BLaER1 treated with 17β-estradiol and CSF1 and Interleukin-3, amounts not matched to agents 10 nM and 100 nM (cell line): ENCODE data around the gene MAP3K14.

ENCODE experiments used
- H3K27ac ChIP-seq, 11 experiments: shearing (Covaris generic); formaldehyde crosslinking; 2 replicates each; pipeline ENCODE4 v1.8.1; 2022
- H3K27me3 ChIP-seq, 11 experiments: shearing (Covaris generic); formaldehyde crosslinking; 2 replicates each; pipeline ENCODE4 v1.8.1; 2022
- H3K36me3 ChIP-seq, 11 experiments: shearing (Covaris generic); formaldehyde crosslinking; 2 replicates each; pipeline ENCODE4 v1.8.1; 2022
- H3K4me1 ChIP-seq, 10 experiments: shearing (Covaris generic); formaldehyde crosslinking; 2 replicates each; pipeline ENCODE4 v1.8.1; 2022
- H3K4me2 ChIP-seq, 11 experiments: shearing (Covaris generic); formaldehyde crosslinking; 2 replicates each; pipeline ENCODE4 v1.8.1; 2022
- H3K4me3 ChIP-seq, 10 experiments: shearing (Covaris generic); formaldehyde crosslinking; 2 replicates each; pipeline ENCODE4 v1.8.1; 2022
- H3K9ac ChIP-seq, 11 experiments: shearing (Covaris generic); formaldehyde crosslinking; 2 replicates each; pipeline ENCODE4 v1.8.1; 2022
- H3K9me3 ChIP-seq, 11 experiments: shearing (Covaris generic); formaldehyde crosslinking; replicated peaks in 1 of 11; 2 replicates each; pipeline ENCODE4 v1.8.1; 2022
- H4K20me1 ChIP-seq, 11 experiments: shearing (Covaris generic); formaldehyde crosslinking; 2 replicates each; pipeline ENCODE4 v1.8.1; 2022
- Cebpa-rat ChIP-seq, 11 experiments: shearing (Covaris generic); IDR thresholded peaks; 2 replicates each; pipeline ENCODE4 v1.8.1; 2022

Gene MAP3K14

GRCh38 chr17:45314741-45315647 lies 1.8 kb downstream of the MAP3K14 start:
- peaks cover 66 to 85% (median 73%) of the 10 kb centered on the region in 10 experiments for H3K4me1 ChIP-seq
- no peaks in the 10 kb centered on the region for H3K9me3 ChIP-seq
- TF ChIP-seq Cebpa-rat (IDR thresholded peaks at IDR 0.05) = no peak
- no peaks in the 10 kb centered on the region for H3K27me3 ChIP-seq
- H3K27ac ChIP-seq = peak overlapping the region; percentile 87 to 95 (median 93); a peak in 21 of 22 replicates
- peak overlapping the region; percentile 73 to 87 (median 80) for H3K4me3 ChIP-seq
- H3K4me2 ChIP-seq = peak overlapping the region; percentile 90 to 99 (median 96)
- H3K9ac ChIP-seq = peak overlapping the region; percentile 88 to 97 (median 93)
- peaks cover 0 to 54% (median 12%) of the 10 kb centered on the region in 11 experiments; a peak in 12 of 22 replicates for H4K20me1 ChIP-seq
- H3K36me3 ChIP-seq = peaks cover 0 to 23% (median 19%) of the 10 kb centered on the region in 11 experiments; a peak in 14 of 22 replicates

GRCh38 chr17:45313996-45314740 lies 2.7 kb downstream of the MAP3K14 start:
- Histone ChIP-seq H3K36me3 (peaks cover 4 to 31% (median 27%) of the 10 kb centered on the region in 11 experiments; a peak in 20 of 22 replicates), H3K4me2 (peak overlapping the region; percentile 90 to 99 (median 96)), H3K27ac (peak overlapping the region; percentile 87 to 95 (median 93); a peak in 21 of 22 replicates), H3K4me3 (peak overlapping the region; percentile 73 to 87 (median 80); a peak in 18 of 20 replicates), H3K9ac (peak overlapping the region; percentile 71 to 97 (median 93)), H4K20me1 (peaks cover 0 to 56% (median 18%) of the 10 kb centered on the region in 11 experiments; a peak in 13 of 22 replicates), H3K4me1 (peaks cover 73 to 85% (median 80%) of the 10 kb centered on the region in 10 experiments), H3K9me3 (0 out of 22 replicates have a peak, but pooled peaks cover 0 to 1% (median 0%) of the 10 kb centered on the region in 11 experiments), H3K27me3 (no peaks in the 10 kb centered on the region)
- TF ChIP-seq Cebpa-rat (IDR thresholded peaks at IDR 0.05) = no peak

DNA sequence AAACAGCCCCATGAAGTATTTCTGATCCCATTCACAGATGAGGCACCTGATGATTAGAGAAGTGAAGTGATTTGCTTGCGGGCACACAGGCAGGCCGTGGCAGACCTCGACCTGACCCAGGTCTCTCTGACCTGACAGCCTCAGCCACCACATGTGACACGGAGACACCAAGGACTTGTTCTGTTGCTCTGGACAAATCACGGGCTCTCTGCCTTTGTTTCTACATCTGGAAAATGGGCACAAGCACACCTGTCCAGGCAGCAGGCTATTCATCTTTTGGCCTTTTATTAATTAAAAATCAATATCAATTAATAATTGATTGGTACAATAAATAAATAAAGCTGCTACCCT lies 3.4 kb downstream of the MAP3K14 start:
- Histone ChIP-seq H3K36me3 (peaks cover 11 to 39% (median 35%) of the 10 kb centered on the region in 11 experiments; a peak in 20 of 22 replicates), H3K4me2 (peak overlapping the region; percentile 90 to 99 (median 96)), H3K9me3 (0 out of 22 replicates have a peak, but pooled peaks cover 0 to 6% (median 0%) of the 10 kb centered on the region in 11 experiments), H3K9ac (peak overlapping the region; percentile 71 to 97 (median 93)), H3K4me1 (peaks cover 76 to 86% (median 83%) of the 10 kb centered on the region in 10 experiments), H3K4me3 (peak overlapping the region in 4 of 10 experiments; percentile 20 to 87 (median 82); a peak in 2 of 20 replicates), H4K20me1 (peaks cover 0 to 62% (median 20%) of the 10 kb centered on the region in 11 experiments; a peak in 14 of 22 replicates), H3K27ac (peak overlapping the region; percentile 57 to 95 (median 93); a peak in 21 of 22 replicates), H3K27me3 (no peaks in the 10 kb centered on the region)
- no peak for TF ChIP-seq Cebpa-rat (IDR thresholded peaks at IDR 0.05)

- H3K27me3 ChIP-seq = no peaks in the 10 kb centered on the region
- TF ChIP-seq Cebpa-rat (IDR thresholded peaks at IDR 0.05) = no peak
- peak overlapping the region; percentile 57 to 95 (median 93); a peak in 21 of 22 replicates for H3K27ac ChIP-seq
- peaks cover 11 to 43% (median 39%) of the 10 kb centered on the region in 11 experiments; a peak in 20 of 22 replicates for H3K36me3 ChIP-seq
- peak overlapping the region; percentile 71 to 97 (median 93) for H3K9ac ChIP-seq
- peak overlapping the region; percentile 90 to 99 (median 96) for H3K4me2 ChIP-seq
- H3K9me3 ChIP-seq = 0 out of 22 replicates have a peak, but pooled peaks cover 0 to 6% (median 0%) of the 10 kb centered on the region in 11 experiments
- H3K4me3 ChIP-seq = peak overlapping the region; percentile 11 to 86 (median 28); a peak in 11 of 20 replicates
- H4K20me1 ChIP-seq = peaks cover 0 to 69% (median 20%) of the 10 kb centered on the region in 11 experiments; a peak in 14 of 22 replicates
- peaks cover 76 to 86% (median 83%) of the 10 kb centered on the region in 10 experiments for H3K4me1 ChIP-seq
These were observed 4.1 kb downstream of the MAP3K14 start for GRCh38 chr17:45312477-45313420.

- Histone ChIP-seq H3K9ac (peak overlapping the region; percentile 71 to 97 (median 93)), H3K27me3 (no peaks in the 10 kb centered on the region), H3K36me3 (peaks cover 11 to 44% (median 39%) of the 10 kb centered on the region in 11 experiments; a peak in 20 of 22 replicates), H3K27ac (peak overlapping the region; percentile 57 to 95 (median 93)), H3K4me2 (peak overlapping the region; percentile 90 to 99 (median 96)), H4K20me1 (peaks cover 0 to 69% (median 20%) of the 10 kb centered on the region in 11 experiments; a peak in 14 of 22 replicates), H3K9me3 (0 out of 22 replicates have a peak, but pooled peaks cover 0 to 6% (median 0%) of the 10 kb centered on the region in 11 experiments), H3K4me3 (peak overlapping the region; percentile 11 to 51 (median 36); a peak in 17 of 20 replicates), H3K4me1 (peaks cover 83 to 92% (median 89%) of the 10 kb centered on the region in 10 experiments)
- TF ChIP-seq Cebpa-rat (IDR thresholded peaks at IDR 0.05) = no peak
These were observed 4.9 kb downstream of the MAP3K14 start for GRCh38 chr17:45311760-45312476.

GRCh38 chr17:45311401-45311759 lies 5.4 kb downstream of the MAP3K14 start:
- Histone ChIP-seq H3K4me2 (peak overlapping the region; percentile 90 to 99 (median 96)), H3K36me3 (peaks cover 11 to 49% (median 39%) of the 10 kb centered on the region in 11 experiments; a peak in 20 of 22 replicates), H3K27ac (peak overlapping the region; percentile 57 to 95 (median 93); a peak in 21 of 22 replicates), H3K4me3 (peak overlapping the region in 6 of 10 experiments; percentile 30 to 51 (median 42); a peak in 10 of 20 replicates), H3K9ac (peak overlapping the region; percentile 71 to 97 (median 93); a peak in 20 of 22 replicates), H3K4me1 (peaks cover 88 to 97% (median 94%) of the 10 kb centered on the region in 10 experiments), H3K9me3 (0 out of 22 replicates have a peak, but pooled peaks cover 0 to 6% (median 0%) of the 10 kb centered on the region in 11 experiments), H4K20me1 (peaks cover 0 to 70% (median 18%) of the 10 kb centered on the region in 11 experiments; a peak in 14 of 22 replicates), H3K27me3 (no peaks in the 10 kb centered on the region)
- TF ChIP-seq Cebpa-rat (IDR thresholded peaks at IDR 0.05) = no peak
